Stimulated activated CD4-positive, alpha-beta T cell treated with anti-CD3 and anti-CD28 coated beads, TNF-alpha, amount 100 ng/mL, for 1 hour (primary cell): ENCODE results near the gene MORF4L2.
"Not testable (repeated sequence)": the region's sequence is repeated elsewhere in the genome, so short reads cannot be mapped to it uniquely, and the experiment has no call there.

Experiments used
- DNase-seq, 3 donors: peaks; one replicate each; pipeline ENCODE4 v3.0.0-alpha.2; 2020; ENCODE audit warnings: low read depth in 3 of 3, low spot score in 1 of 3

The MORF4L2 gene

GRCh38 chrX:103678199-103678993 is 8.1 kb downstream of the MORF4L2 start:
- DNase-seq: no peak

- DNase-seq: no peak
These were observed 11.7 kb downstream of the MORF4L2 start for GRCh38 chrX:103674531-103675454.

- DNase-seq: no peak
These were observed 16.8 kb downstream of the MORF4L2 start for GRCh38 chrX:103669745-103670144.

GRCh38 chrX:103666202-103667107 is 20.0 kb downstream of the MORF4L2 start:
- no peak for DNase-seq

- no peak for DNase-seq
These were observed 22.3 kb downstream of the MORF4L2 start for GRCh38 chrX:103663981-103664762.

- not testable (repeated sequence) for DNase-seq
These were observed 27.0 kb downstream of the MORF4L2 start for GRCh38 chrX:103659460-103659859.

GRCh38 chrX:103658681-103659433 is 27.6 kb downstream of the MORF4L2 start:
- DNase-seq: no peak

GRCh38 chrX:103657066-103657465 is 29.4 kb downstream of the MORF4L2 start:
- not testable (repeated sequence) for DNase-seq

- DNase-seq: no peak
These were observed 29.9 kb downstream of the MORF4L2 start for GRCh38 chrX:103656617-103657016.

- not testable (repeated sequence) for DNase-seq
These were observed 31.1 kb downstream of the MORF4L2 start for GRCh38 chrX:103655230-103656000.

GRCh38 chrX:103651151-103651773 is 35.2 kb downstream of the MORF4L2 start:
- no peak for DNase-seq

GRCh38 chrX:103647630-103648029 is 38.9 kb downstream of the MORF4L2 start:
- no peak for DNase-seq

- no peak for DNase-seq
These were observed 42.4 kb downstream of the MORF4L2 start for GRCh38 chrX:103644125-103644524.

- no peak for DNase-seq
These were observed 45.9 kb downstream of the MORF4L2 start for GRCh38 chrX:103640401-103641155.

GRCh38 chrX:103638479-103639346 is 47.8 kb downstream of the MORF4L2 start:
- not testable (repeated sequence) for DNase-seq

- DNase-seq: no peak
These were observed 48.7 kb downstream of the MORF4L2 start for GRCh38 chrX:103637604-103638338.
